GM13977 (cell line): ENCODE data around the gene THBS1.

Source experiments
- DNase-seq: peaks from one replicate; pipeline ENCODE4 v3.0.0; 2012; ENCODE audit warnings: low spot score
- CTCF ChIP-seq: IDR thresholded peaks from 2 replicates; pipeline ENCODE4 v1.5.1; 2012; ENCODE audit warnings: mild to moderate bottlenecking, control low read depth; ENCODE audit not compliant: insufficient read depth; ENCODE audit errors: extremely low read depth, missing control alignments
- in situ Hi-C: fragments of 300-500 bp; cut with MboI; formaldehyde crosslinking; loops from one replicate; pipeline ENCODE4 v1.12.0; 2022; ENCODE audit warnings: low sequenced_read_pairs, low pct_unique_long_range_greater_than_20kb, mixed read lengths, inconsistent platforms; ENCODE audit not compliant: unreplicated experiment

Gene THBS1

DNA sequence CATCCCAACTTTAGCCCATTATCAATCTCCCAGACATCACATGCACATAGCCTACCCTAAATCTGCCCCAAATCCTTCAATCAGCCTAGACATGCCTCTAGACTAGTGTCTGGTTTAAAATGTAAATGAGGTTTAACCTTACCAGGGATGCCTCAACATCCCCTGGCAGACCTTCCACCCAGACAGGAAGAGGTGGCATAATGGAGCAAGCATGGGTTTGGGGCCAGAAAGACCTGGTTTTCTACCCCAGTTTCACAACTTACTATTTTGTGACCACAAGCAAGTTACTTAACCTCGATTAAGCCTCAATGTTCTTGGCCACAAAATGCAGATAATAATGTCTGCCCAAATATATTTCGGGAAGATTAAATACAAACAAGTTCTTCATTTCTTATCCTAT, 28.3 kb upstream of the THBS1 start:
- DNase-seq: no peak
- in situ Hi-C loops: no loop called here
- no peak for TF ChIP-seq CTCF

DNA sequence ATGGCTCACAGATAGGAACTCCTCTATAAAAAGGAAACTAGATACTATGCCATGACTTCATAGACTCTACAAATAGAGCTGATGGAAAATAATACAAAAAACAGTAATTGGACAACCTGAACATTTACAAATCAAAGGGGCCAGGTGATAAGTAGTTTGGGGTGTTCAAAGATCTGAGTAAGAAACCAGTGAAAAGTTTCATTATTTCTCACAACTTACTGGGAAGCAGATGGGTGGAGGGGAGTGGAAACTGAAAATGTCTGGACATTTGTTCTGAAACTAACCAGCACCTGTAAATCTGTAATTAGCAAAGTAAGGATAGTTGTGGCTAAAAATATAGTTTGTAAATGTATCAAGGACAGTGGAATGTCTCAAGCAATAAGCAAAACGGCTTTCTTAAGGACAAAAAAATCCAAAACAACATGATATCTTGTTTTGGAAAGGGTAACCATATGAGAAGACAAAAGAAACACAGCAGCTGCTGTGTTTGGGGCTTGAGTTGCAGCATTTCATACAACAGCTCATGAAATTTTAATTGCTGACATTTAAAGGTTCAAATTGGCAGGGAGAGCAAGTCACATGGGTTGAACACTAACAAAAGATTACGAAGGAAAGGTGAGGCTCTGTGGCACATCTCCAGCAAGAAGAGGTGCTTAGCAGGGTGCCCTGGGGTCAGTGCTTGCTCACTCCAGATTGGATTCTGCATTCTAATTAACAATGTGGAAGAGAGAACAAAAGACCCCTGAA, 26.8 kb upstream of the THBS1 start:
- TF ChIP-seq CTCF: no peak
- in situ Hi-C loops: no loop called here
- DNase-seq: no peak

DNA sequence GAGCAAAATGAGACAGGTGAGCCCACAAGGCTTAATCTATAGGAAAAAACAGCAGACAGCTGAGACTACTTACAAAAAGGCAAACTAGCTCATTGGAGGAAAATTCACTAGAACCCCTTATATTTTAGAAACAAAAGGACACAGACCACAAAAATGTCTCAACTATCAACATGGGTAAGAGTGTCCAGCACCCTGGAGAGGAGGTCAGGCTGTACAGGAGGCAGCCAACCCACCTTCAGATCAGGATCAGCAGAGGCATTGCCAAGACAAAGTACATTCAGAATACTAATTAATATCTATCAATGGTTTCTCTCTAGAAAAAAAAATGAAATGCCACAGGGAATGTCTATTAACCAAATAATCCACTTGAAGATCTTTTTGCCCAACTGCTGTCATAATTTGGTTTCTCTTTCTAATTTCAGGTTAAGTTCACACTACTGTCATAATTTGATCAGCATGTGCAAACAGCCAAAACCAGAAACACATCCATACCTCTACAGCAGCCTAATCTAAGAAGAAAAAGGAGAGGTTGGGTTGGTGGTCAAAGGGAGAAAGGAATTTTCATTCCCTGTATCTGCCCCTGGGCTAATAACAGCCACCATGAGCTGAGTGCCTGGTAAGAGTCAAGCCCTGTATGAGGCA, 26.0 kb upstream of the THBS1 start:
- in situ Hi-C loops: no loop called here
- DNase-seq: no peak
- no peak for TF ChIP-seq CTCF

GRCh38 chr15:39555885-39556284, 25.0 kb upstream of the THBS1 start:
- no peak for DNase-seq
- TF ChIP-seq CTCF: no peak
- in situ Hi-C loops: no loop called here

GRCh38 chr15:39556461-39556860, 24.4 kb upstream of the THBS1 start:
- no peak for DNase-seq
- no peak for TF ChIP-seq CTCF
- in situ Hi-C loops: no loop called here

DNA sequence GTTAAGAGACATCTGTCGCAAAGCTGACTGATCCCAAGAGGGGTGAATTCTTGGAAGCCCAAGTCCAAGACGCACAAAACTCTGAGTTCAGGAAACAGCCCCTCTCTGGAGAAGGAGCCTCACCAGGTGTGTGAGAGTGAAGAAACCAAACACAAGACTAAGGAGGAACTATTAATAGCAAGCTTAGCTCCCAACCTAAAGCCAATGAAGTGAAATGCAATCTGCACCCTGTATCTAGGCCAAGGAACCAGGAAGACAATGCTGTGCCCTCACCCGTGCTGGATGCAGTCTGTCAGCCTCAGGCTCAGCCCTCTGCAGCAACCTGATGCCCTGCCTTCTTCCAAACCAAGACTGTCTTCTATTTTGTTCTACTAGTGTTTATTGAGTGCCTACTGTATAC, 22.5 kb upstream of the THBS1 start:
- DNase-seq: no peak
- TF ChIP-seq CTCF: no peak
- in situ Hi-C loops: no loop called here
